HepG2 (cell line): Measurements from ENCODE around the gene NKD1. TPM values are rescaled to one million over a fixed set of nuclear protein-coding genes. Genes with fewer than 3 reads are reported as not detected.

Experiments used
- ATF7 ChIP-seq, 2 experiments: fragments of 450-650 bp in 1 of 2; sonication (generic) in 1 of 2; formaldehyde crosslinking in 1 of 2; IDR thresholded peaks; 2 replicates each; pipeline versions ENCODE4 v1.4.0 to v1.6.1; 2016 to 2020; ENCODE audit warnings: antibody characterized with exemption in 1 of 2, mild to moderate bottlenecking in 1 of 2, missing genetic modification reagents in 1 of 2
- CREBL2 ChIP-seq: sonication (generic); formaldehyde crosslinking; IDR thresholded peaks from 2 replicates; pipeline ENCODE4 v1.8.1; 2023; ENCODE audit warnings: missing genetic modification reagents, mild to moderate bottlenecking, borderline replicate concordance
- FOXK2 ChIP-seq: fragments of 450-650 bp; IDR thresholded peaks from 2 replicates; pipeline ENCODE4 v1.6.1; 2016
- GATA4 ChIP-seq: sonication (generic); IDR thresholded peaks from 2 replicates; pipeline ENCODE4 v1.6.1; 2016; ENCODE audit warnings: antibody characterized with exemption, low read depth, borderline replicate concordance
- KLF11 ChIP-seq: IDR thresholded peaks from 2 replicates; pipeline ENCODE4 v1.6.1; 2016; ENCODE audit warnings: missing compliant biosample characterization
- NFE2 ChIP-seq: sonication (generic); formaldehyde crosslinking; IDR thresholded peaks from 2 replicates; pipeline ENCODE4 v1.4.0; 2020; ENCODE audit warnings: missing genetic modification reagents
- PRDM10 ChIP-seq: sonication (generic); formaldehyde crosslinking; IDR thresholded peaks from 2 replicates; pipeline ENCODE4 v1.4.0; 2020; ENCODE audit warnings: low read depth, missing genetic modification reagents
- TFDP2 ChIP-seq: sonication (generic); formaldehyde crosslinking; IDR thresholded peaks from 2 replicates; pipeline ENCODE4 v1.4.0; 2020; ENCODE audit warnings: missing genetic modification reagents
- ZBTB4 ChIP-seq: sonication (generic); formaldehyde crosslinking; IDR thresholded peaks from 2 replicates; pipeline ENCODE4 v1.4.0; 2020; ENCODE audit warnings: missing genetic modification reagents, mild to moderate bottlenecking, borderline replicate concordance
- ZFP1 ChIP-seq: IDR thresholded peaks from 2 replicates; pipeline ENCODE4 v1.6.1; 2016
- ZNF160 ChIP-seq: sonication (generic); formaldehyde crosslinking; IDR thresholded peaks from 2 replicates; pipeline ENCODE4 v1.8.0; 2022; ENCODE audit warnings: mild to moderate bottlenecking, inconsistent platforms, missing genetic modification reagents
- ZNF557 ChIP-seq: sonication (generic); formaldehyde crosslinking; IDR thresholded peaks from 2 replicates; pipeline ENCODE4 v1.4.0; 2020; ENCODE audit warnings: missing genetic modification reagents
- ZNF678 ChIP-seq: sonication (generic); formaldehyde crosslinking; IDR thresholded peaks from 2 replicates; pipeline ENCODE4 v1.4.0; 2020; ENCODE audit warnings: mild to moderate bottlenecking, missing genetic modification reagents
- polyA plus RNA-seq, 8 experiments: library from polyadenylated mRNA; depleted of rRNA in 3 of 8; stranded (reverse) in 7 of 8; unstranded in 1 of 8; fragments of >200 nt; fragmentation: Illumina TruSeq in 4 of 8; extraction: Trizol in 4 of 8; gene quantifications; 2 replicates each; pipeline versions ENCODE4 v1.2.1 to v1.2.3, GENCODE V29; 2011 to 2016; ENCODE audit warnings: low read depth in 4 of 8, missing spikeins in 1 of 8, mixed read lengths in 1 of 8; ENCODE audit not compliant: insufficient read depth in 1 of 8
- total RNA-seq, 5 experiments: library from RNA; depleted of rRNA; stranded (reverse); fragments of >200 nt; fragmentation: Illumina TruSeq; extraction: Trizol; gene quantifications; 2 replicates each; pipeline ENCODE4 v1.2.3, GENCODE V29; 2016; ENCODE audit warnings: low read depth in 1 of 5

Gene NKD1
- total and polyA plus RNA-seq, 2 of the 13 experiments (the other 11 are each of a cell fraction or from before 2014, with no cell fraction given) = 70.4 to 121 TPM

- TF ChIP-seq ZNF557 (CRISPR knock-in tag) (no peak), FOXK2 (no peak), CREBL2 (CRISPR knock-in tag) (no peak), KLF11 (peak; percentile 79; the same call in 1 of the 2 replicates), NFE2 (CRISPR knock-in tag) (no peak), ZNF678 (CRISPR knock-in tag) (no peak), PRDM10 (CRISPR knock-in tag) (peak; percentile 80; the same call in 1 of the 2 replicates), ATF7 (IDR thresholded peaks at IDR 0.05) (peak; percentile 25; the same call in 1 of the 2 replicates), ATF7 (CRISPR knock-in tag; IDR thresholded peaks at IDR 0.05) (peak; percentile 94), GATA4 (peak; percentile 95), TFDP2 (CRISPR knock-in tag) (0 out of 2 replicates have a peak, but pooled peaks have one; percentile 27), ZNF160 (CRISPR knock-in tag) (no peak), ZBTB4 (0 out of 2 replicates have a peak, but pooled peaks have one; percentile 63), ZFP1 (CRISPR knock-in tag) (peak; percentile 64; the same call in 1 of the 2 replicates)
Observed at GRCh38 chr16:50520451-50521245, 27.5 kb upstream of the NKD1 start (continued).
